Measurements from ENCODE around the gene CADPS.

GRCh38 chr3:62406945-62407344, 468.3 kb downstream of the CADPS start:
- no peak for TF ChIP-seq CTCF (IDR thresholded peaks at IDR 0.05 in 8 of 11, conservative IDR thresholded peaks at IDR 0.05 in 3 of 11)
- no peak for TF ChIP-seq POLR2AphosphoS5 (IDR thresholded peaks at IDR 0.05)
- no peak for TF ChIP-seq POLR2A (IDR thresholded peaks at IDR 0.05)
